Endothelial cell of umbilical vein (primary cell): ENCODE measurements around the gene ABCA7. TPM values are rescaled to one million over a fixed set of nuclear protein-coding genes. Genes with fewer than 3 reads are reported as not detected.

Experiments used
- BruUV-seq: library from RNA; stranded (reverse); fragments of 400-500 nt; replicated peaks from 2 replicates; lab custom pipeline; 2021; lab: Mats Ljungman, UMichigan
- CTCF ChIA-PET: fragments of 300-600, 350-600 bp; sonication (Branson Sonifier 250); formaldehyde crosslinking; loops from one replicate; lab custom pipeline; 2021; ENCODE audit warnings: antibody characterized with exemption, inconsistent platforms; lab: Charles Lee
- POLR2A ChIA-PET: fragments of 300-600, 350-600 bp; sonication (Branson Sonifier 250); formaldehyde crosslinking; loops from one replicate; lab custom pipeline; 2021; ENCODE audit warnings: antibody characterized with exemption, inconsistent platforms; lab: Charles Lee
- DNase-seq: peaks from one replicate; pipeline ENCODE4 v3.0.0-alpha.2; 2011; ENCODE audit warnings: low read depth, low spot score
- FAIRE-seq: peaks from 2 replicates; lab custom pipeline; 2011; peaks lifted over from hg19 to GRCh38; lab: Jason Lieb, UNC
- H2AFZ ChIP-seq: 2 replicates; pipeline ENCODE4 v1.6.0; 2012; ENCODE audit warnings: low read depth, low read length, control low read depth, inconsistent platforms
- H3K27ac ChIP-seq: 2 replicates; pipeline ENCODE4 v1.5.1; 2011; ENCODE audit warnings: low read depth, mild to moderate bottlenecking, control low read depth, low read length, moderate library complexity; ENCODE audit not compliant: insufficient read depth
- H3K27me3 ChIP-seq, 2 experiments: 2 replicates each; pipeline versions ENCODE4 v1.6.0 to v1.6.1; 2011; ENCODE audit warnings: low read length in 2 of 2, mixed read lengths in 1 of 2; ENCODE audit not compliant: control insufficient read depth in 2 of 2, insufficient read depth in 2 of 2
- H3K36me3 ChIP-seq, 2 experiments: 2 replicates in 1 of 2; 3 replicates in 1 of 2; pipeline ENCODE4 v1.5.1; 2011; ENCODE audit warnings: low read length in 2 of 2, mild to moderate bottlenecking in 1 of 2, moderate library complexity in 1 of 2; ENCODE audit not compliant: control insufficient read depth in 2 of 2, insufficient read depth in 2 of 2; ENCODE audit errors: extremely low read depth in 1 of 2
- H3K4me1 ChIP-seq: 3 replicates; pipeline ENCODE4 v1.5.1; 2011; ENCODE audit warnings: mild to moderate bottlenecking, low read length; ENCODE audit not compliant: control insufficient read depth, insufficient read depth; ENCODE audit errors: extremely low read depth
- H3K4me2 ChIP-seq: 2 replicates; pipeline ENCODE4 v1.6.1; 2011; ENCODE audit warnings: low read length, control low read depth, mixed read lengths; ENCODE audit not compliant: insufficient read depth
- H3K4me3 ChIP-seq, 3 experiments: fragments of 200-600 bp in 1 of 3; sonication (generic), shearing (Covaris generic) in 1 of 3; replicated peaks in 1 of 3; 2 replicates each; pipeline ENCODE4 v1.5.1; 2011 to 2016; ENCODE audit warnings: control low read depth in 3 of 3, low read length in 3 of 3, mild to moderate bottlenecking in 2 of 3, inconsistent platforms in 1 of 3, low read depth in 1 of 3, moderate library complexity in 1 of 3; ENCODE audit not compliant: insufficient read depth in 1 of 3
- H3K79me2 ChIP-seq: 2 replicates; pipeline ENCODE4 v1.6.0; 2012; ENCODE audit warnings: low read length, inconsistent platforms; ENCODE audit not compliant: control insufficient read depth, insufficient read depth
- H3K9ac ChIP-seq: replicated peaks from 2 replicates; pipeline ENCODE3; 2011; ENCODE audit warnings: low read length, control low read depth; ENCODE audit not compliant: insufficient read depth; ENCODE audit errors: extremely low read depth
- H3K9me1 ChIP-seq: replicated peaks from 3 replicates; pipeline ENCODE4 v1.6.0; 2011; ENCODE audit warnings: mild to moderate bottlenecking, low read length; ENCODE audit not compliant: control insufficient read depth, insufficient read depth; ENCODE audit errors: extremely low read depth
- H3K9me3 ChIP-seq: replicated peaks from 2 replicates; pipeline ENCODE4 v1.5.1; 2012; ENCODE audit warnings: low read length, inconsistent platforms; ENCODE audit not compliant: control insufficient read depth, insufficient read depth
- H4K20me1 ChIP-seq: replicated peaks from 2 replicates; pipeline ENCODE3; 2011; ENCODE audit warnings: mild to moderate bottlenecking, low read length; ENCODE audit not compliant: control insufficient read depth, insufficient read depth; ENCODE audit errors: extremely low read depth
- CTCF ChIP-seq, 2 donors: IDR thresholded peaks; 1 replicate in 1 of 2; 2 replicates in 1 of 2; pipeline ENCODE4 v1.5.1; 2011; ENCODE audit warnings: low read length in 2 of 2, mild to moderate bottlenecking in 2 of 2, moderate library complexity in 2 of 2, control low read depth in 1 of 2, inconsistent platforms in 1 of 2, low read depth in 1 of 2; ENCODE audit not compliant: insufficient read depth in 1 of 2; ENCODE audit errors: extremely low read depth in 1 of 2
- EZH2 ChIP-seq: IDR thresholded peaks from 2 replicates; pipeline ENCODE4 v1.6.1; 2012; ENCODE audit warnings: borderline replicate concordance, low read depth, mild to moderate bottlenecking, moderate library complexity, low read length, inconsistent platforms; ENCODE audit not compliant: severe bottlenecking
- FOS ChIP-seq: IDR thresholded peaks from 2 replicates; pipeline ENCODE4 v1.6.1; 2011; ENCODE audit warnings: mild to moderate bottlenecking, low read length, moderate library complexity, borderline replicate concordance; ENCODE audit not compliant: insufficient read depth
- GATA2 ChIP-seq: IDR thresholded peaks from 2 replicates; pipeline ENCODE4 v1.7.0; 2011; ENCODE audit warnings: low read depth, mild to moderate bottlenecking, moderate library complexity, mixed read lengths, low read length; ENCODE audit not compliant: insufficient read length, insufficient read depth
- JUN ChIP-seq: IDR thresholded peaks from 2 replicates; pipeline ENCODE4 v1.6.1; 2011; ENCODE audit warnings: borderline replicate concordance, low read depth; ENCODE audit not compliant: insufficient read length, insufficient read depth
- MYC ChIP-seq: IDR thresholded peaks from one replicate; pipeline ENCODE4 v1.6.1; 2011; ENCODE audit warnings: mild to moderate bottlenecking, low read depth, low read length
- POLR2A ChIP-seq: IDR thresholded peaks from 2 replicates; pipeline ENCODE4 v1.6.1; 2012; ENCODE audit warnings: low read depth, mild to moderate bottlenecking, control low read depth, low read length
- POLR2AphosphoS5 ChIP-seq: IDR thresholded peaks from 2 replicates; pipeline ENCODE4 v1.6.1; 2012; ENCODE audit warnings: low read depth, mild to moderate bottlenecking, control low read depth, low read length, moderate library complexity; ENCODE audit not compliant: insufficient read depth
- dilution Hi-C: fragments of 300-500 bp; cut with MboI; formaldehyde crosslinking; loops from one replicate; pipeline ENCODE4 v1.15.0; 2019; ENCODE audit warnings: low sequenced_read_pairs; ENCODE audit not compliant: extremely low pct_ligation_motif_present
- intact Hi-C: fragments of 100-400 bp; cut with micrococcal nuclease; formaldehyde crosslinking; loops from one replicate; pipeline ENCODE4 v1.10.0; 2022
- polyA plus RNA-seq, 4 experiments: library from polyadenylated mRNA; depleted of rRNA in 3 of 4; stranded (reverse) in 3 of 4; unstranded in 1 of 4; fragments of >200 nt; gene quantifications; 2 replicates each; pipeline versions ENCODE4 v1.2.1 to v1.2.3, GENCODE V29; 2011 to 2012; ENCODE audit warnings: missing spikeins in 1 of 4
- total RNA-seq: library from RNA; stranded (reverse); gene quantifications from 2 replicates; pipeline ENCODE4 v1.2.3, GENCODE V29; 2021
- TF ChIP-seq, protein P1 (sequence below): IDR thresholded peaks from 2 replicates; pipeline ENCODE4 v1.6.1; 2011; ENCODE audit not compliant: insufficient read depth, insufficient read length

Gene ABCA7
- total and polyA plus RNA-seq, 2 donors (not counting 3 experiments of a cell fraction or from before 2014, with no cell fraction given), result 5.7 to 9.8 TPM

GRCh38 chr19:1082165-1082927 lies 42.4 kb downstream of the ABCA7 start:
- no peaks in the 10 kb centered on the region for H4K20me1 ChIP-seq
- no peaks in the 10 kb centered on the region for H3K4me1 ChIP-seq
- FAIRE-seq (peak; percentile 72), DNase-seq (peak; percentile 40)
- H3K9me1 ChIP-seq, result no peaks in the 10 kb centered on the region
- H3K9ac ChIP-seq, result no peak overlapping the region
- POLR2A ChIA-PET, result interaction anchor here (0.8 to 1.0 kb wide), 2 partner anchors 22 to 54 kb away, joined by 3 to 5 read pairs; partner anchors contain the start of gene GPX4
- H3K9me3 ChIP-seq, result no peaks in the 10 kb centered on the region
- dilution Hi-C loops (no loop called here), intact Hi-C loops (no loop called here)
- H3K27me3 ChIP-seq, result no peaks in the 10 kb centered on the region
- CTCF ChIA-PET, result interaction anchor here (1.0 to 3.7 kb wide), 5 partner anchors 11 to 113 kb away, joined by 3 to 14 read pairs (median 4); no protein-coding TSS in a partner anchor
- no peaks in the 10 kb centered on the region for H3K79me2 ChIP-seq
- peak overlapping the region in 1 of 3 experiments; percentile 3 for H3K4me3 ChIP-seq
- no peak overlapping the region for H3K27ac ChIP-seq
- H2AFZ ChIP-seq, result peak overlapping the region; percentile 35
- TF ChIP-seq JUN (no peak), MYC (no peak), POLR2AphosphoS5 (no peak), GATA2 (no peak), CTCF (IDR thresholded peaks at IDR 0.05; ENCODE audit: extremely low read depth in 1 of 2, insufficient read depth in 1 of 2, low read depth in 1 of 2, low read length in 2 of 2) (no peak), POLR2A (no peak), FOS (no peak), EZH2 (no peak)
- TF ChIP-seq, protein P1, sequence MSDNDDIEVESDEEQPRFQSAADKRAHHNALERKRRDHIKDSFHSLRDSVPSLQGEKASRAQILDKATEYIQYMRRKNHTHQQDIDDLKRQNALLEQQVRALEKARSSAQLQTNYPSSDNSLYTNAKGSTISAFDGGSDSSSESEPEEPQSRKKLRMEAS, result no peak
- BruUV-seq, result no TSS peak
- H3K36me3 ChIP-seq, result no peaks in the 10 kb centered on the region
- H3K4me2 ChIP-seq, result no peak overlapping the region
